HG02870 (cell line): ENCODE data around the gene CCDC154.

ENCODE experiments used
- ATAC-seq: cut with Tn5 transposase; IDR thresholded peaks from one replicate; pipeline ENCODE4 v1.9.1; 2021; ENCODE audit warnings: mild to moderate bottlenecking, moderate library complexity; ENCODE audit not compliant: unreplicated experiment

CCDC154 gene

GRCh38 chr16:1438229-1439057 is 5.9 kb downstream of the CCDC154 start:
- ATAC-seq, result no peak

- no peak for ATAC-seq
Measured at GRCh38 chr16:1437606-1438005, 6.8 kb downstream of the CCDC154 start.

GRCh38 chr16:1436731-1437355 is 7.5 kb downstream of the CCDC154 start:
- no peak for ATAC-seq

- ATAC-seq, result no peak
Measured at GRCh38 chr16:1435921-1436697, 8.2 kb downstream of the CCDC154 start.

GRCh38 chr16:1434644-1435592 is 9.4 kb downstream of the CCDC154 start:
- ATAC-seq, result no peak

- no peak for ATAC-seq
Measured at GRCh38 chr16:1433756-1434155, 10.6 kb downstream of the CCDC154 start.

- no peak for ATAC-seq
Measured at GRCh38 chr16:1433263-1433560, 11.1 kb downstream of the CCDC154 start.

- ATAC-seq, result no peak
Measured at GRCh38 chr16:1432388-1433262, 11.7 kb downstream of the CCDC154 start.

GRCh38 chr16:1431497-1432270 is 12.7 kb downstream of the CCDC154 start:
- ATAC-seq, result no peak

- ATAC-seq, result no peak
Measured at GRCh38 chr16:1430759-1431496, 13.4 kb downstream of the CCDC154 start, which contains the start of gene PERCC1. PERCC1 (plus strand) TSS chr16:1431078; CDS start chr16:1432594, 1,516 bp downstream.

- ATAC-seq, result no peak
Measured at GRCh38 chr16:1430214-1430758, 14.1 kb downstream of the CCDC154 start.

- no peak for ATAC-seq
Measured at GRCh38 chr16:1429631-1430030, 14.7 kb downstream of the CCDC154 start.

GRCh38 chr16:1429012-1429411 is 15.3 kb downstream of the CCDC154 start:
- no peak for ATAC-seq

- ATAC-seq, result no peak
Measured at GRCh38 chr16:1428511-1428910, 15.8 kb downstream of the CCDC154 start.

GRCh38 chr16:1427473-1428461 is 16.6 kb downstream of the CCDC154 start:
- ATAC-seq, result no peak

GRCh38 chr16:1426734-1427471 is 17.5 kb downstream of the CCDC154 start:
- no peak for ATAC-seq
